HCT116 (cell line): ENCODE data around the gene NAALADL2. TPM values are rescaled to one million over a fixed set of nuclear protein-coding genes. Genes with fewer than 3 reads are reported as not detected.

Experiments used
- ATAC-seq: fragments of 200-7000 bp; cut with Tn5 transposase; 2 replicates; pipeline ENCODE4 v1.9.1; 2020; ENCODE audit warnings: mild to moderate bottlenecking, moderate library complexity
- BruUV-seq: library from RNA; stranded (reverse); fragments of 400-500 nt; replicated peaks from 2 replicates; lab custom pipeline; 2021; lab: Mats Ljungman, UMichigan
- CTCF ChIA-PET: fragments of 300-600 bp; sonication (Branson Sonifier 250); formaldehyde crosslinking; loops from one replicate; lab custom pipeline; 2021; ENCODE audit warnings: antibody characterized with exemption; lab: Charles Lee
- POLR2A ChIA-PET: fragments of 300-600, 350-600 bp; sonication (Branson Sonifier 250); formaldehyde crosslinking; loops from one replicate; lab custom pipeline; 2021; ENCODE audit warnings: antibody characterized with exemption; lab: Charles Lee
- RAD21 ChIA-PET, 2 experiments: fragments of 300-600 bp; sonication (Branson Sonifier 250); formaldehyde crosslinking; loops; one replicate each; lab custom pipeline; 2023; ENCODE audit warnings: low total read pairs in 2 of 2; ENCODE audit not compliant: uncharacterized antibody in 2 of 2, unreplicated experiment in 2 of 2, low non-redundant PET in 1 of 2; lab: Charles Lee
- DNase-seq: peaks from one replicate; pipeline ENCODE4 v3.0.0-alpha.2; 2010; ENCODE audit warnings: low read depth, low spot score
- H2AFZ ChIP-seq: fragments of 200-600 bp; shearing (Covaris generic), sonication (generic); 2 replicates; pipeline ENCODE4 v1.6.1; 2017; ENCODE audit warnings: low read depth, mixed run types, mixed read lengths, antibody characterized with exemption, low read length; ENCODE audit not compliant: poor library complexity, severe bottlenecking
- H3K27ac ChIP-seq: 2 replicates; pipeline ENCODE4 v1.5.1; 2012; ENCODE audit warnings: low read depth, low read length
- H3K27me3 ChIP-seq: fragments of 200-600 bp; sonication (generic); 2 replicates; pipeline ENCODE4 v1.6.1; 2016; ENCODE audit warnings: mixed run types, low read length, mixed read lengths; ENCODE audit not compliant: insufficient read depth
- H3K36me3 ChIP-seq, 2 experiments: fragments of 200-500 bp in 1 of 2; fragments of 200-600 bp in 1 of 2; sonication (Bioruptor generic) in 1 of 2; sonication (generic) in 1 of 2; 2 replicates each; pipeline versions ENCODE4 v1.5.1 to v1.6.1; 2014 to 2016; ENCODE audit warnings: low read length in 2 of 2, inconsistent platforms in 1 of 2, mixed read lengths in 1 of 2, mixed run types in 1 of 2; ENCODE audit not compliant: insufficient read depth in 2 of 2, control insufficient read depth in 1 of 2
- H3K4me1 ChIP-seq, 2 experiments: fragments of 200-600 bp in 1 of 2; sonication (generic) in 1 of 2; 2 replicates each; pipeline versions ENCODE4 v1.5.1 to v1.6.1; 2012 to 2017; ENCODE audit warnings: low read length in 2 of 2, inconsistent platforms in 1 of 2, mild to moderate bottlenecking in 1 of 2, mixed read lengths in 1 of 2, mixed run types in 1 of 2, moderate library complexity in 1 of 2; ENCODE audit not compliant: insufficient read depth in 2 of 2, control insufficient read depth in 1 of 2
- H3K4me2 ChIP-seq: fragments of 200-600 bp; sonication (generic); 2 replicates; pipeline ENCODE4 v1.6.1; 2017; ENCODE audit warnings: mixed run types, low read length, mixed read lengths
- H3K4me3 ChIP-seq, 2 experiments: fragments of 200-600 bp in 1 of 2; sonication (generic) in 1 of 2; replicated peaks in 1 of 2; 2 replicates each; pipeline ENCODE4 v1.5.1; 2011 to 2016; ENCODE audit warnings: low read length in 2 of 2, control low read depth in 1 of 2, low read depth in 1 of 2, mild to moderate bottlenecking in 1 of 2, mixed read lengths in 1 of 2, mixed run types in 1 of 2
- H3K79me2 ChIP-seq: fragments of 200-600 bp; sonication (generic); 2 replicates; pipeline ENCODE4 v1.6.1; 2017; ENCODE audit warnings: mild to moderate bottlenecking, mixed run types, low read length, moderate library complexity, mixed read lengths; ENCODE audit not compliant: insufficient read depth
- H3K9ac ChIP-seq: fragments of 200-600 bp; sonication (generic); 2 replicates; pipeline ENCODE4 v1.6.1; 2016; ENCODE audit warnings: low read length, mixed read lengths
- H3K9me2 ChIP-seq: fragments of 200-600 bp; sonication (generic), shearing (Covaris generic); 2 replicates; pipeline ENCODE4 v1.6.1; 2017; ENCODE audit warnings: mixed run types, mild to moderate bottlenecking, moderate library complexity; ENCODE audit not compliant: insufficient read depth
- H3K9me3 ChIP-seq, 2 experiments: fragments of 200-500 bp in 1 of 2; fragments of 200-600 bp in 1 of 2; sonication (Bioruptor generic) in 1 of 2; sonication (generic) in 1 of 2; 2 replicates each; pipeline ENCODE4 v1.6.1; 2014 to 2017; ENCODE audit warnings: low read length in 2 of 2, mixed read lengths in 2 of 2, inconsistent platforms in 1 of 2, low read depth in 1 of 2, mild to moderate bottlenecking in 1 of 2, mixed run types in 1 of 2, moderate library complexity in 1 of 2; ENCODE audit not compliant: control insufficient read depth in 1 of 2, insufficient read depth in 1 of 2
- H4K20me1 ChIP-seq: fragments of 200-600 bp; sonication (generic), shearing (Covaris generic); 2 replicates; pipeline ENCODE4 v1.6.1; 2017; ENCODE audit warnings: mixed run types, mild to moderate bottlenecking, moderate library complexity; ENCODE audit not compliant: insufficient read depth
- CBX3 ChIP-seq: IDR thresholded peaks from 2 replicates; pipeline ENCODE4 v1.6.1; 2012; ENCODE audit warnings: low read depth
- CTCF ChIP-seq, 3 experiments: fragments of 200-600 bp in 1 of 3; sonication (generic) in 1 of 3; IDR thresholded peaks in 2 of 3; conservative IDR thresholded peaks in 1 of 3; 2 replicates each; pipeline ENCODE4 v1.5.1; 2012 to 2017; ENCODE audit warnings: low read depth in 2 of 3, low read length in 2 of 3, antibody characterized with exemption in 1 of 3, borderline replicate concordance in 1 of 3, control low read depth in 1 of 3, mild to moderate bottlenecking in 1 of 3, mixed read lengths in 1 of 3, mixed run types in 1 of 3, moderate library complexity in 1 of 3; ENCODE audit not compliant: insufficient read depth in 1 of 3
- ELF1 ChIP-seq: IDR thresholded peaks from 2 replicates; pipeline ENCODE4 v1.6.1; 2012; ENCODE audit warnings: low read depth, borderline replicate concordance
- EZH2 ChIP-seq: fragments of 200-600 bp; sonication (generic); IDR thresholded peaks from 2 replicates; pipeline ENCODE4 v1.6.1; 2017; ENCODE audit warnings: antibody characterized with exemption, mixed run types
- JUND ChIP-seq: IDR thresholded peaks from 2 replicates; pipeline ENCODE4 v1.6.1; 2012
- MAX ChIP-seq: IDR thresholded peaks from 2 replicates; pipeline ENCODE4 v1.6.1; 2012
- POLR2A ChIP-seq: IDR thresholded peaks from 2 replicates; pipeline ENCODE4 v1.7.0; 2011; ENCODE audit warnings: borderline replicate concordance; ENCODE audit not compliant: insufficient read depth, insufficient read length; ENCODE audit errors: extremely low read depth
- POLR2AphosphoS5 ChIP-seq: IDR thresholded peaks from 2 replicates; pipeline ENCODE4 v1.6.1; 2011; ENCODE audit warnings: mild to moderate bottlenecking, low read depth, low read length, moderate library complexity
- RAD21 ChIP-seq: IDR thresholded peaks from 2 replicates; pipeline ENCODE4 v1.6.1; 2012; ENCODE audit warnings: low read depth, mild to moderate bottlenecking
- SIN3A ChIP-seq: IDR thresholded peaks from 2 replicates; pipeline ENCODE4 v1.6.1; 2012; ENCODE audit warnings: low read depth
- SP1 ChIP-seq: IDR thresholded peaks from 2 replicates; pipeline ENCODE4 v1.6.1; 2012; ENCODE audit warnings: low read depth
- SRF ChIP-seq: IDR thresholded peaks from 2 replicates; pipeline ENCODE4 v1.6.1; 2012; ENCODE audit warnings: low read depth
- TCF7L2 ChIP-seq: IDR thresholded peaks from 2 replicates; pipeline ENCODE4 v1.7.0; 2011; ENCODE audit warnings: borderline replicate concordance, inconsistent platforms; ENCODE audit not compliant: insufficient read depth, insufficient read length; ENCODE audit errors: extremely low read depth
- YY1 ChIP-seq: IDR thresholded peaks from 2 replicates; pipeline ENCODE4 v1.6.1; 2011; ENCODE audit warnings: low read length, low read depth, moderate library complexity, mild to moderate bottlenecking; ENCODE audit not compliant: insufficient replicate concordance; ENCODE audit errors: extremely low read depth
- ZBTB33 ChIP-seq: IDR thresholded peaks from 2 replicates; pipeline ENCODE4 v1.6.1; 2011; ENCODE audit warnings: mild to moderate bottlenecking, low read length, moderate library complexity; ENCODE audit not compliant: insufficient replicate concordance; ENCODE audit errors: extremely low read depth
- ZFX ChIP-seq: fragments of 450-650 bp; IDR thresholded peaks from 2 replicates; pipeline ENCODE4 v1.6.1; 2017
- ZNF274 ChIP-seq: fragments of 200-500 bp; sonication (Bioruptor generic); IDR thresholded peaks from 2 replicates; pipeline ENCODE4 v1.6.1; 2014; ENCODE audit warnings: mild to moderate bottlenecking, low read depth, low read length, inconsistent platforms
- intact Hi-C: fragments of 100-400 bp; cut with micrococcal nuclease; formaldehyde crosslinking; loops from 2 replicates; pipeline ENCODE4 v1.10.0; 2022
- total RNA-seq: library from RNA; stranded (reverse); gene quantifications from one replicate; pipeline ENCODE4 v1.2.1, GENCODE V29; 2021; ENCODE audit not compliant: unreplicated experiment

The NAALADL2 gene
- total RNA-seq, 1 experiment from 2014 or later: 2.9 TPM

GRCh38 chr3:175108613-175109151 is 249.5 kb downstream of the NAALADL2 start:
- H3K4me2 ChIP-seq: no peak overlapping the region
- H3K4me1 ChIP-seq: no peaks in the 10 kb centered on the region
- ATAC-seq (no peak), DNase-seq (no peak)
- no peaks in the 10 kb centered on the region for H3K27me3 ChIP-seq
- no peak overlapping the region for H3K27ac ChIP-seq
- no peak overlapping the region for H3K9ac ChIP-seq
- TF ChIP-seq ELF1: no peak
- TF ChIP-seq POLR2AphosphoS5: no peak
- no peak for TF ChIP-seq ZNF274
- no peak for TF ChIP-seq SIN3A
- TF ChIP-seq EZH2: no peak
- no peak for TF ChIP-seq ZBTB33
- TF ChIP-seq MAX: no peak
- TF ChIP-seq CTCF (IDR thresholded peaks at IDR 0.05 in 2 of 3, conservative IDR thresholded peaks at IDR 0.05 in 1 of 3; ENCODE audit: borderline replicate concordance in 1 of 3, insufficient read depth in 1 of 3, low read depth in 2 of 3, low read length in 2 of 3): no peak
- TF ChIP-seq ZFX: no peak
- no peak for TF ChIP-seq RAD21
- TF ChIP-seq POLR2A: no peak
- no peak for TF ChIP-seq JUND
- TF ChIP-seq TCF7L2: no peak
- TF ChIP-seq CBX3: no peak
- no peak for TF ChIP-seq SP1
- TF ChIP-seq SRF: no peak
- no peak for TF ChIP-seq YY1
- no peaks in the 10 kb centered on the region for H3K9me2 ChIP-seq
- H4K20me1 ChIP-seq: no peaks in the 10 kb centered on the region
- no peaks in the 10 kb centered on the region for H3K9me3 ChIP-seq
- no peaks in the 10 kb centered on the region for H3K79me2 ChIP-seq
- ChIA-PET POLR2A (no interaction called here), RAD21 (no interaction called here), CTCF (interaction anchor here (0.6 kb wide), 1 partner anchor 72 kb away, joined by 3 read pairs; no protein-coding TSS in a partner anchor)
- intact Hi-C loops: no loop called here
- no peaks in the 10 kb centered on the region for H3K36me3 ChIP-seq
- H3K4me3 ChIP-seq: no peak overlapping the region
- H2AFZ ChIP-seq: no peak overlapping the region
- BruUV-seq: no TSS peak
